GM19023 (cell line): Measurements from ENCODE around the gene SERPINC1.
"Not testable (repeated sequence)": the region's sequence is repeated elsewhere in the genome, so short reads cannot be mapped to it uniquely, and the experiment has no call there.

Source experiments
- ATAC-seq: cut with Tn5 transposase; IDR thresholded peaks from one replicate; pipeline ENCODE4 v1.9.1; 2021; ENCODE audit warnings: mild to moderate bottlenecking, moderate library complexity; ENCODE audit not compliant: unreplicated experiment

The SERPINC1 gene

GRCh38 chr1:173917149-173917548 lies at the start of gene SERPINC1:
TSS of gene SERPINC1 (minus strand) at chr1:173917327. CDS start at chr1:173917259, 68 bp downstream.
- ATAC-seq, result no peak

GRCh38 chr1:173965896-173966295 lies 48.8 kb upstream of the SERPINC1 start:
- not testable (repeated sequence) for ATAC-seq

GRCh38 chr1:173963477-173963876 lies 46.4 kb upstream of the SERPINC1 start:
- no peak for ATAC-seq

- ATAC-seq, result no peak
These were observed 43.5 kb upstream of the SERPINC1 start for GRCh38 chr1:173960625-173961024.

- no peak for ATAC-seq
These were observed 37.1 kb upstream of the SERPINC1 start for GRCh38 chr1:173954179-173954578.

- ATAC-seq, result no peak
These were observed 31.5 kb upstream of the SERPINC1 start for GRCh38 chr1:173948594-173948993.

GRCh38 chr1:173946380-173946921 lies 29.3 kb upstream of the SERPINC1 start:
- no peak for ATAC-seq

- ATAC-seq, result no peak
These were observed 19.9 kb upstream of the SERPINC1 start for GRCh38 chr1:173937062-173937461.

GRCh38 chr1:173934440-173934839 lies 17.3 kb upstream of the SERPINC1 start:
- ATAC-seq, result no peak

- ATAC-seq, result not testable (repeated sequence)
These were observed 13.4 kb upstream of the SERPINC1 start for GRCh38 chr1:173930541-173930940.

GRCh38 chr1:173925306-173926242 lies 8.4 kb upstream of the SERPINC1 start:
- ATAC-seq, result no peak

- ATAC-seq, result no peak
These were observed 3.7 kb upstream of the SERPINC1 start for GRCh38 chr1:173920861-173921260.

- no peak for ATAC-seq
These were observed 737 bp upstream of the SERPINC1 start for GRCh38 chr1:173917635-173918493.

GRCh38 chr1:173916667-173917066 lies 460 bp downstream of the SERPINC1 start:
- ATAC-seq, result no peak

GRCh38 chr1:173915596-173915995 lies 1.5 kb downstream of the SERPINC1 start:
- ATAC-seq, result no peak

GRCh38 chr1:173914366-173914871 lies 2.7 kb downstream of the SERPINC1 start:
- ATAC-seq, result no peak

- no peak for ATAC-seq
These were observed 4.0 kb downstream of the SERPINC1 start for GRCh38 chr1:173913111-173913510.

GRCh38 chr1:173903827-173904531 lies 13.1 kb downstream of the SERPINC1 start:
- ATAC-seq, result no peak

GRCh38 chr1:173900992-173901391 lies 16.1 kb downstream of the SERPINC1 start:
- no peak for ATAC-seq

GRCh38 chr1:173900427-173900826 lies 16.7 kb downstream of the SERPINC1 start:
- no peak for ATAC-seq
